SJCRH30 (cell line): ENCODE data around the gene DAPK3. TPM values are rescaled to one million over a fixed set of nuclear protein-coding genes. Genes with fewer than 3 reads are reported as not detected.
A peak's percentile ranks its signal among the peaks of the same experiment; 100 is the strongest.
"Not testable (repeated sequence)": the region's sequence is repeated elsewhere in the genome, so short reads cannot be mapped to it uniquely, and the experiment has no call there.

Experiments
- DNase-seq, 2 experiments: peaks; one replicate each; pipeline ENCODE4 v3.0.0-alpha.2; 2015 to 2020
- H3K27ac ChIP-seq: fragments of 250-450 bp; sonication (Bioruptor Pico); 2 replicates; pipeline ENCODE4 v1.5.1; 2020; ENCODE audit warnings: mild to moderate bottlenecking, moderate library complexity
- H3K27me3 ChIP-seq: fragments of 250-450 bp; sonication (Bioruptor Pico); 2 replicates; pipeline ENCODE4 v1.5.1; 2020; ENCODE audit warnings: mild to moderate bottlenecking, moderate library complexity
- H3K36me3 ChIP-seq: fragments of 250-450 bp; sonication (Bioruptor Pico); 2 replicates; pipeline ENCODE4 v1.5.1; 2020; ENCODE audit warnings: mild to moderate bottlenecking, moderate library complexity
- H3K4me1 ChIP-seq: fragments of 250-450 bp; sonication (Bioruptor Pico); 2 replicates; pipeline ENCODE4 v1.5.1; 2020; ENCODE audit warnings: mild to moderate bottlenecking, moderate library complexity
- H3K4me3 ChIP-seq: fragments of 250-450 bp; sonication (Bioruptor Pico); 2 replicates; pipeline ENCODE4 v1.5.1; 2020; ENCODE audit warnings: mild to moderate bottlenecking, moderate library complexity
- H3K9me3 ChIP-seq: fragments of 250-450 bp; sonication (Bioruptor Pico); replicated peaks from 2 replicates; pipeline ENCODE4 v1.5.1; 2020; ENCODE audit warnings: mild to moderate bottlenecking, moderate library complexity
- total RNA-seq: library from RNA; depleted of rRNA; stranded (reverse); fragments of >200 nt; shearing (Covaris generic); gene quantifications from 2 replicates; pipeline ENCODE4 v1.2.3, GENCODE V29; 2014

Gene DAPK3
- total RNA-seq, 1 experiment from 2014 or later, result 39.1 TPM

DNA sequence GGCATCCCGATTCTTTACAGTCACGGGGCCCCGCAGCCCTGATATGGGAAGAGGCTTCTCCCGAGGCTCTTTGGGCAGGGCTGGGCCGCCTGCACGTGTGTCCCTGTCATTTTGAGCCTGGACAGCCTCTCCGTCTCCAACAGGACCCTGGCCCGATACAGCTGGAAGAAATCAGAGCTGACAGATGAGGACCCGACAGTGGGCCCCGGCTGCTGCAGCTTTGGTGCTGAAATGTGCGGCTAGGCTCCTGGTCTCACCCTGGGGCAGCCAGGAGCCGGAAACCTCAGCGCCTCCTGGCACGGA, 39.9 kb upstream of the DAPK3 start:
- Histone ChIP-seq H3K4me1 (peaks cover 23% of the 10 kb centered on the region), H3K27ac (no peak overlapping the region; the same call in 1 of the 2 replicates), H3K4me3 (no peak overlapping the region), H3K9me3 (no peaks in the 10 kb centered on the region), H3K27me3 (no peaks in the 10 kb centered on the region), H3K36me3 (peaks cover 10% of the 10 kb centered on the region; the same call in 1 of the 2 replicates)
- DNase-seq, result no peak

DNA sequence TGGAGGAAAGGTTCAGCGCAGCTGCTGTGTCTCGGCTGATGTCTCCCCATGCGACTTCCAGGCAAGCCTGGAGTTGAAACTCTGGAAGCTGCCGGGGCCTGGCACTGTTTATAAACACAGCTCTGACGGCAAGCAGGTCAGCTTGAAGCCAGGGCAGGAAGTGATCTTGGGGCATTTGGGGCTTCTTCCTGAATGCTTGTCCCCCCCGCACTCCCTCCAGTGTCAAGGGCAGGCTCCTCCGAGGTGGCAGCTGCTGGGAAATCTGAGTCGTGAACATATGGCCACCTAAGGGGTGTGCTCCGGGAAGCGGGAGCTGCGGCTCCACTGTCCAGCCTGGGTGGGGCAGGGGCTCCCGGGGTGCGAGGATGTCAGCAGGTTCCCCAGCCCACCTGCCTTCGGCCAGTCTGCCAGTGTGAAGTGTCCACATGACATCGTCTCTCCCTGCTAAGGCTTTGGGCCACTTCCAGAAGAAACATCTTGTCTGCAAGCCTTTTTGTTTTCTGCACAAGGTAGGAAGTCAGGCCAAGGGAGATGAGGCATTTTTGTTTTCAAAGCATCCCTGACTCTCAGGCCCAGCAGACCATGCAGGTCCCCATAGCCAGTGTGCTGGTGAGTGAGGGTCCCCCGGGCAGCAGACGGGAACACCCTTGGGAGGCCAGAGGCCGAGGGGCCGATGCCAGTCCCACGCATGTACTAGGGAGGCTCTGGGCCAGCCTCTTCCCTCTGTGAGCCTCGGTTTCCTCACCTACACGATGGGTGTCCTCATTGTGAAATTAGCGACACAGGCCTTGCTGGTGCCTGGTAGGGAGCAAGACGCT, 39.3 kb upstream of the DAPK3 start:
- peak overlapping the region; percentile 16; the same call in 1 of the 2 replicates for H3K4me3 ChIP-seq
- H3K27ac ChIP-seq, result peak overlapping the region; percentile 48
- peaks cover 10% of the 10 kb centered on the region; the same call in 1 of the 2 replicates for H3K36me3 ChIP-seq
- DNase-seq, result peak; percentile 79 to 83
- peaks cover 23% of the 10 kb centered on the region for H3K4me1 ChIP-seq
- H3K9me3 ChIP-seq, result no peaks in the 10 kb centered on the region
- no peaks in the 10 kb centered on the region for H3K27me3 ChIP-seq

DNA sequence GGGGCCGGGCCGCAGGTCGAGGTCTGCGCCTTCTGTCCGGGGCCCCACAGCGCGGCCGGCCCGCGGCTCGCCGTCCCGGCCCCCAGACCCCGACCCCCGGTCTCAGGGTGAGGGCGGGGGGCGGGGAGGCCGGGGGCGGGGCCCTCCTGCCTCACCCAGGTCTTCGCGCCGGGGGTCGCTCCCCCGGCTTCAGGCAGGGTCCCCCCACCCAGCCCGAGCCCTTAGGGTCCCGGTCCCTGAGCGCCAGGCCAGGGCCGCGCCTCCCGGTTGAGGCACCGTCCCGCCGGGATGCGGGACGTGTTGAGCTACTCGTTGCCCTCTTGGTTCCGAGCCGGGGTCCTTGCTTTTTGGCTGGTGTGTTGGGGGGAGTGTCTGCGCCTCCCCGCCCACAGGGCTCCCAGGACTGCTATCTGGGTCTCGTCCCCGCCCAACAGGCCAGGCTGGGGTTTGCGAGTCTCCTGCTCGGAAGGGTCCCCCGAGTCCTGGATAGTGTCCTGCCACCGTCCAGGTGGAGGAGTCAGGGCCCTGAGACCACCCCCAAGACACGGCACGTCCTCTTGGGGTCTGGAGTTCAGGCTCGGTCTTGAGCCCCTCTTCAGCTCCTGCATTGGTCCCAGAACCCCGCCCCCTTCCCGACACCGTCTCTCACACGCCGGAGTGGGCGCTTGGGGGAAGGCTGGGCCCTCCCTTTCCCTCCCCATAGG, 37.1 kb upstream of the DAPK3 start:
- peaks cover 23% of the 10 kb centered on the region for H3K4me1 ChIP-seq
- H3K27me3 ChIP-seq, result no peaks in the 10 kb centered on the region
- H3K36me3 ChIP-seq, result 0 out of 2 replicates have a peak, but pooled peaks cover 3% of the 10 kb centered on the region
- peak overlapping the region; percentile 86 for H3K4me3 ChIP-seq
- no peaks in the 10 kb centered on the region for H3K9me3 ChIP-seq
- no peak overlapping the region for H3K27ac ChIP-seq
- peak; percentile 37 to 46 for DNase-seq

DNA sequence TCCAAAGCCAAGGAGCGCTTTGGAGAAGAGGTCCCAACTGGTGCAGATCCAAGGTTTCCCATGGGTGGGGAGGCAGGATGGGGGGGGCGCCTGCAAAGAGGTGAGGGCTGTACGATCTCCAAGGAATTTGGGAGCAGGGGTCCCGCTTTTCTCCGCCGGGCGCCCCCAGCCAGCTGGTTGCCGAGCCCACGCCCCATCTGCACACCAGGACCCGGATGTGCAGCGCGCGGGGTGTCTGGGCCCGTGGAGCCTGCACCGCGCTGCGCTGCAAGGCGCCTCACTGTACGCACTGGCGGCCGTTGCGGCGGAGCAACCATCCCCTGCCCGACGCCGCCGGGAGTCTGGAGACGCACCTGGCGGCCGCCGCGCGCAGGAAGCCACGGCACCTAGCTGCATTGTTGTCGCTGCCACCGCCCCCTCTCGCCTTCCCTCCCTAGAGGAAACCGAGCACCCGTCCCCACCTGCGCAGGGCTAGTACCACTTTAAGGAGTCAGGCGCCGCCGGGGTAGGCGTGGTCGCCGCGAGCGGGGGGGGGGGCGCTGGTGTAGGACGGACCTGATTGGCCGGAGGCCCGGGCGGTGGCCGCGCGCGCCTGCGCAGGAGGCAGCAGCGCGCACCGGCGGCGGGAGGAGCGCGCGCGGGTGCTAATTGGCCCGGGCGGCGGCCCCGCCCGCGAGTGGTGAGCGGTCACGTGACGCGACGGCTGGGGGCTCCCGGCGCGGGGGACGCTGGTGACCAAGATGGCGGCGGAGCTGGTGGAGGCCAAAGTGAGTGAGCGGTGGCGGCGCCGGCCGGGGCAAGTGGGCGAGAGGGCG, 36.3 kb upstream of the DAPK3 start, which contains the start of gene PIAS4:
PIAS4 (plus strand) TSS at position 716 of the 815 bp plus-strand sequence; CDS start at position 741, 25 bp downstream.
- Histone ChIP-seq H3K9me3 (no peaks in the 10 kb centered on the region), H3K4me3 (peak within 1 kb of the TSS; percentile 86), H3K4me1 (peaks cover 23% of the 10 kb centered on the region), H3K36me3 (0 out of 2 replicates have a peak, but pooled peaks cover 2% of the 10 kb centered on the region), H3K27ac (peak within 1 kb of the TSS; percentile 45), H3K27me3 (no peaks in the 10 kb centered on the region)
- peak; percentile 92 to 95 for DNase-seq

DNA sequence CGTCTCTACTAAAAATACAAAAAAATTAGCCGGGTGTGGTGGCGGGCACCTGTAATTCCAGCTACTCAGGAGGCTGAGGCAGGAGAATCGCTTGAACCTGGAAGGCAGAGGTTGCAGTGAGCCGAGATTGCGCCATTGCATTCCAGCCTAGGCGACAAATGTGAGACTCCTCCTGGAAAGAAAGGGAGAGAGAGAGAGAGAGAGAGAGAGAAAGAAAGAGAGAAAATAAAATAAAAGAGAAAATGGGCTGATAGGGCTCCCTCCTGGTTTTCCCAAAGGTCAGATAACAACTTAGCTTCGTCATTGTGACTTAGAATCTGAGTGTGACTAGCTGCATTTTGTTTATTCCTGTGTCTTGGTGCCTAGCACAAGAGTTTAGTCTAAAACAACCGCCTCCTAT, 34.5 kb upstream of the DAPK3 start:
- not testable (repeated sequence) for H3K27ac ChIP-seq, H3K4me3 ChIP-seq, H3K27me3 ChIP-seq, H3K36me3 ChIP-seq, DNase-seq, H3K9me3 ChIP-seq
- peaks cover 19% of the 10 kb centered on the region for H3K4me1 ChIP-seq

DNA sequence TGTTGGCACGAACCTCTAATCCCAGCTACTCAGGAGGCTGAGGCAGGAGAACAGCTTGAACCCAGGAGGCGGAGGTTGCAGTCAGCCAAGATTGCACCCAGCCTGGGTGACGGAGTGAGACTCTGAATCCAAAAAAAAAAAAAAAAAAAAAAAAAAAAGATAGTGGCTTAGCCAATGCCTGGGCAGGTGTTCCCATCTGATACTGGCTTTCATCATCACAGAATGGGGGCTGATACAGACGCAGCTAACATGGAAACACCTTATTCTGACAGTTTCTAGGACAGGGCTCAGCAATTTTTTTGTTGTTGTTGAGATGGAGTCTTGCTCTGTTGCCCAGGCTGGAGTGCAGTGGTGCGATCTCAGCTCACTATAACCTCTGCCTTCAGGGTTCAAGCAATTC, 29.9 kb upstream of the DAPK3 start:
- not testable (repeated sequence) for H3K27me3 ChIP-seq, H3K36me3 ChIP-seq, H3K9me3 ChIP-seq, H3K27ac ChIP-seq, DNase-seq, H3K4me1 ChIP-seq, H3K4me3 ChIP-seq

DNA sequence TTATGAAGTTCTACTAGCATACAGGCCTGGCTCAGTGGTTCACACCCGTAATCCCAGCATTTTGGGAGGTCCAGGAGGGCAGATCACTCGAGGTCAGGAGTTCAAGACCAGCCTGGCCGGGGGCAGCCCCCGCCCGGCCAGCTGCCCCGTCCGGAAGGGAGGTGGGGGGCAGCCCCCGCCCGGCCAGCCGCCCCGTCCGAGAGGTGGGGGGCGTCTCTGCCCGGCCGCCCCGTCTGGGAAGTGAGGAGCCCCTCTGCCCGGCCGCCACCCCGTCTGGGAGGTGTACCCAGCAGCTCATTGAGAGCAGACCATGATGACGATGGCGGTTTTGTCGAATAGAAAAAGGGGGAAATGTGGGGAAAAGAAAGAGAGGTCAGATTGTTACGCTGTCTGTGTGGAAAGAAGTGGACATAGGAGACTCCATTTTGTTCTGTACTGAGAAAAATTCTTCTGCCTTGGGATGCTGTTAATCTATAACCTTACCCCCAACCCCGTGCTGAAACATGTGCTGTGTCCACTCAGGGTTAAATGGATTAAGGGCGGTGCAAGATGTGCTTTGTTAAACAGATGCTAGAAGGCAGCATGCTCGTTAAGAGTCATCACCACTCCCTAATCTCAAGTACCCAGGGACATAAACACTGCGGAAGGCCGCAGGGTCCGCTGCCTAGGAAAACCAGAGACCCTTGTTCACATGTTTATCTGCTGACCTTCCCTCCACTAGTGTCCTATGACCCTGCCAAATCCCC, 27.9 kb upstream of the DAPK3 start:
- not testable (repeated sequence) for DNase-seq, H3K4me1 ChIP-seq, H3K27ac ChIP-seq, H3K4me3 ChIP-seq, H3K9me3 ChIP-seq, H3K36me3 ChIP-seq, H3K27me3 ChIP-seq

DNA sequence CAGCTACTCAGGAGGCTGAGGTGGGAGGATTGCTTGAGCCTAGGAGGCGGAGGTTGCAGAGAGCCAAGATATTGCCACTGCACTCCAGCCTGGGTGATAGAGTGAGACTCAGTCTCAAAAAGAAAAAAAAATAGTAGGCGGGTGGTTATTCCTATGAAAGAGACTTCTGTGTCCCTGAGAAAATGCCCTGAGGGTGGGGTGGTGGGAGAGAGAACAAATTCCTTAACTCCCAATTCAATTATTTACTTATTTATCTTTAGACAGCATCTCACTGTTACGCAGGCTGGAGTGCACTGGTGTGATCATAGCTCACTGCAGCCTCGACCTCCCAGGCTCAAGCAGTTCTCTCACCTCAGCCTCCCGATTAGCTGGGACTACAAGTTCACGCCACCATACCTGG, 24.7 kb upstream of the DAPK3 start:
- Histone ChIP-seq H3K27ac (no peak overlapping the region), H3K36me3 (no peaks in the 10 kb centered on the region), H3K9me3 (no peaks in the 10 kb centered on the region), H3K4me3 (no peak overlapping the region), H3K4me1 (no peaks in the 10 kb centered on the region), H3K27me3 (no peaks in the 10 kb centered on the region)
- DNase-seq, result peak in 1 of 2 experiments; percentile 42

DNA sequence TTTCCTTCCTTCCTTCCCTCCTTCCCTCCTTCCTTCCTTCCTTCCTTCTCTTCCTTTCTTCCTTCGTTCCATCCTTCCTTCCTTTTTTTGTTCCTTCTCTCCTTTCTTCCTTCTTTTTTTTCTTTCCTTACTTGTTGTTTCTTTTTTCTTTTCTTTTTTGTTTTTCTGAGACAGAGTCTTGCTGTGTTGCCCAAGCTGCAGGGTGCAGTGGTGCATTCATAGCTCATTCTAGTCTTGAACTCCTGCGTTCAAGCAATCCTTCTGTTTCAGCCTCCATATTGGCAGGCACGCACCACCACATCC, 19.9 kb upstream of the DAPK3 start:
- no peak for DNase-seq
- Histone ChIP-seq H3K36me3 (no peaks in the 10 kb centered on the region), H3K4me1 (peaks cover 7% of the 10 kb centered on the region), H3K27ac (no peak overlapping the region), H3K27me3 (no peaks in the 10 kb centered on the region), H3K9me3 (no peaks in the 10 kb centered on the region), H3K4me3 (no peak overlapping the region)

DNA sequence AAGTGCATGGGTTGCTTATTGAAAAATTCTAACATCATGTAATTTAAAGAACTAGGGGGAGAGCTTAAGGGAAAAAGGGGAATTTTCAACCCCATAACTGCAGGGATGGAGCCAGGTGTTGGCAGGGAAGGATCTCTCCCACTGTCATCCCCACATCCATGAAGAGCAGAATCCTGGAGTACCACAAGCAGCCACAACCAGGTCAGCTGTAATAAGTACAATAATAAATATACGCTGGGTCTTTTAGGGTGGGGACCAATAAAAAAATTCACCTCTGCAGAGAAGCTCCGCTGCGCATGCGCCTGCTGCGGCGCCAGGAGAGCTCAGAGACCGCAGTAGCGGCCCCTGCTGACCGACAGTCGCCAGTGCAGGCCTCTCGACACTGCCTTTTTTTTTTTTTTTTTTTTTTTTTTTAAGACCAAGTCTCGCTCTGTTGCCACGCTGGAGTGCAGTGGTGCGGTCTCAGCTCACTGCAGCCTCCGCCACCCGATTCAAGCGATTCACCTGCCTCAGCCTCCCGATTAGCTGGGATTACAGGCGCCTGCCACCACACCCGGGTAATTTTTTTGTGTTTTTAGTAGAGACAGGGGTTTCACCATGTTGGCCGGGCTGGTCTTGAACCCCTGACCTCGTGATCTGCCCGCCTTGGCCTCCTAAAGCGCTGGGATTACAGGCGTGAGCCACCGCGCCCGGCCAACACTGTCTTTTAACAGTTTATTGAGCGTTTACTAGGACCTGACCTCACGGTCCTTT, 16.9 kb upstream of the DAPK3 start:
- peaks cover 14% of the 10 kb centered on the region for H3K4me1 ChIP-seq
- peak; percentile 83 to 88 for DNase-seq
- peaks cover 21% of the 10 kb centered on the region for H3K36me3 ChIP-seq
- no peak overlapping the region for H3K27ac ChIP-seq
- no peak overlapping the region for H3K4me3 ChIP-seq
- H3K9me3 ChIP-seq, result no peaks in the 10 kb centered on the region
- H3K27me3 ChIP-seq, result no peaks in the 10 kb centered on the region

DNA sequence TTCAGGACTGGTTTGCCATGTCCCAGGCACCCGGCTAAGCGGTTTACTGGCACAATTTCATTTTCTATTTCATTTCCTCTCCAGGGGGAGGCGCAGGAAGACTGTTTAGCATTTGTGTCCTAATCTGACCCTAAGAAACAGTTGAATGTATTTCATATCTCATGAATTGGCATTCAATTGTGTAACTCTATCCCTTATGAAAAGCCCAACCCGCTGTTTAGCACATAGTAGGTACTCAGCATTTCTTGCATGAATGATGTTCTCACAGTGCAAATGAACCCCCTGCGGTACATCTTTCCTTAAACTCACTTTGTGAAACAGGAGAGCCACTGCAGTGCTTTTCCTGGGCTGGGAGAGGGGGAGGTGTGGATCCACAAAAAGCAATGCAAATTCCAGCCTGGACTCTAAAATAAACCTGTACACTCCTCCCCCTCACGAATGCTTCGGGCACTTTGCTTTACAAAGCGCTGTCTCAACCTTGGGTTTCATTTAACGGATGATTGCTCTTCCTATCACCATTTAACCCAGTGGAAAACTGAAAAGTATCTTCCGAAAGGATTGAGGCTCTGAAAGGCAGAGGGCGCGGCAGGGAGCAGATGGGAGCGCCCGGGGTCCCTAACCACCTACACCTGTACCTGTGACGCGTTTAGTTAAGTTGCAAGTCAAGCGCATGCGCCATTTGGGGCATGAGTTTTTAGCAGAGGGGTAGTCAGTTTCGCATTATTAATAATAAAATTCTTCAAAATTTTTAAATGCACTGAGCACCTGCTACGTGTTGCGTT, 15.6 kb upstream of the DAPK3 start:
- peaks cover 15% of the 10 kb centered on the region for H3K4me1 ChIP-seq
- no peak overlapping the region for H3K27ac ChIP-seq
- H3K27me3 ChIP-seq, result no peaks in the 10 kb centered on the region
- peaks cover 35% of the 10 kb centered on the region for H3K36me3 ChIP-seq
- peak overlapping the region; percentile 99 for H3K4me3 ChIP-seq
- DNase-seq, result peak; percentile 59 to 75
- no peaks in the 10 kb centered on the region for H3K9me3 ChIP-seq

DNA sequence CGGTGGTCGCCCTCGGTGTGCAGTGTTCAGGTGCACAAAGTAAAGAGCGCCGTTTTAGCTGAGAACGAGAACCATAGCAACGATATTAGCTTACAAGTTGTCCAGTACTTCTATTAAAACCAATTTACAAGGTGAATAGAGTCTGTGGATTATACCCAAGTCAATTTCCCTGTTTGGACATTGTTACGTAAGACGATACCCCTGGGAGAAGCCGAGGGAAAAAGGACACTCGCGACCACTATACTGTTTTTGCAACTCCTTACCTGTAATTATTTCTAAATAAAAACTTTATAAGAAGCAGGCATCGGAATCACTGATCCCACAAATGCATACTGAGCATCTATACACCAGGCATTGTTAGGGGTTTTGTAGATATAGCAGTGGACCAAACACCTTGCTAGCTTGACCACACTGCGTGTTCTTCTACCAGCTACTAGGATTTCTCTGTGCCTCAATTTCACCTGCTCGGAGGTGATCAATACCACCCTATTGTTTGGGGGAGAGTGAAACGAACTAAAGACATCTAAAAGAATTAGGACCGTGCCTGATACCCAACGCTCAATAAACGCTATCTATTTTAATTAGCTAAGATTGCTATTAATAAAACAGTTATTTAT, 14.9 kb upstream of the DAPK3 start:
- H3K9me3 ChIP-seq, result no peaks in the 10 kb centered on the region
- no peak overlapping the region for H3K27ac ChIP-seq
- DNase-seq, result no peak

More for the DNA sequence above, 14.9 kb upstream of the DAPK3 start:
- Histone ChIP-seq H3K4me3 (peak overlapping the region; percentile 99), H3K36me3 (peaks cover 42% of the 10 kb centered on the region), H3K4me1 (peaks cover 15% of the 10 kb centered on the region), H3K27me3 (no peaks in the 10 kb centered on the region)
